ENCODE results near the gene FYN.

The FYN gene

DNA sequence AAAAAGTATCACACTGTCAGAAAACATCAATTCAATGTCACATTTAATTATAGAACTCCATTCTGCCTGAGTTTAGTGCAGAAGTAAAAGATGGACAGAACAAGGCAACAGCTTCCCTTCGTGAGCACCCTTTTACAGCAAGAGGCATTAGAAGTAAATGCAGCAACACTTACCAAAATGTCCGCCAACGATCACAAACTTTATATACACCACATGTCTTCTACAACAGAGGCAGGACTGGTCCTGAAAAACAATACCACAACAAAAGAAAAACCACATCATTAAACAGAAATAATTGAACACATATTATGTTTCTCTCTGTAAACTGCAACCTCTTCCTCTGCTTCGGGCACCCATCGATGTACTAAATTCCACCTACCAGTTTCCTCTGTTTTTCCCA is 92.9 kb downstream of the FYN start:
- POLR2A ChIA-PET: no interaction called here
- H3K27ac ChIP-seq (ENCODE audit: insufficient read depth in 1 of 2, low read depth in 1 of 2, low read length in 2 of 2, poor library complexity in 1 of 2, severe bottlenecking in 2 of 2): no peak overlapping the region
- H3K27me3 ChIP-seq (replicated peaks in 2 of 5; ENCODE audit: control insufficient read depth in 4 of 5, insufficient read depth in 5 of 5, low read length in 4 of 5): no peaks in the 10 kb centered on the region
- H3K36me3 ChIP-seq (ENCODE audit: control insufficient read depth in 4 of 4, insufficient read depth in 4 of 4, low read length in 3 of 4): peaks cover 0 to 6% (median under 1%) of the 10 kb centered on the region in 4 experiments
- peaks cover 0 to 6% (median under 1%) of the 10 kb centered on the region in 4 experiments for H3K4me1 ChIP-seq (ENCODE audit: control extremely low read depth in 1 of 4, control insufficient read depth in 4 of 4, insufficient read depth in 4 of 4, low read length in 3 of 4)
- DNase-seq: no peak
- H3K4me3 ChIP-seq (ENCODE audit: control insufficient read depth in 1 of 7, extremely low read depth in 1 of 7, insufficient read depth in 4 of 7, low read depth in 2 of 7, low read length in 6 of 7): no peak overlapping the region
- 100% methylated on average over 3 of the region's 5 CpGs for WGBS (ENCODE audit: insufficient coverage)
- CTCF ChIA-PET: interaction anchor here (1.6 to 1.8 kb wide), 2 partner anchors 9 to 10 kb away, joined by 4 to 7 read pairs; no protein-coding TSS in a partner anchor
- no peaks in the 10 kb centered on the region for H3K9me3 ChIP-seq (ENCODE audit: control extremely low read depth in 1 of 5, control insufficient read depth in 4 of 5, insufficient read depth in 2 of 5, low read depth in 1 of 5, low read length in 4 of 5)

DNA sequence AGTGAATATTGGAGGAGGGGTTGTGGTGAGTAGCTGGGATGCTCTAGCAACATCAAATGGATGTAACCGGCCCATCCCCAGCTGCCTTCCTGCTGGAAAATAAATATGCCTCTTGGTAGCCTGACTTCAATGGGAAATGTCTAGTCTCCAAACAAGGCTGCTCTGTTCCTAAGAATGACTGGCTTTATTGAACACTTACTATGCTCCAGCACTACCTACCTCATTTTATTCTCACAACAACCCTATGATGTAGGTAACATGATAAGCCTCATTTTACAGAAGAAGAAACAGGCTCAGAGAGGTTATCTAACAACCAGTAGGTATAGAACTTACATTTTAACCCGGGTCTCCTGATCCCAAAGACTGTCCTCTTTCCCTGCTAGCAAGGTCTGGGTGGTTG is 93.6 kb downstream of the FYN start:
- Histone ChIP-seq H3K27me3 (replicated peaks in 2 of 5; ENCODE audit: control insufficient read depth in 4 of 5, insufficient read depth in 5 of 5, low read length in 4 of 5) (no peaks in the 10 kb centered on the region), H3K4me1 (ENCODE audit: control extremely low read depth in 1 of 4, control insufficient read depth in 4 of 4, insufficient read depth in 4 of 4, low read length in 3 of 4) (peaks cover 0 to 4% (median under 1%) of the 10 kb centered on the region in 4 experiments), H3K4me3 (ENCODE audit: control insufficient read depth in 1 of 7, extremely low read depth in 1 of 7, insufficient read depth in 4 of 7, low read depth in 2 of 7, low read length in 6 of 7) (no peak overlapping the region), H3K36me3 (ENCODE audit: control insufficient read depth in 4 of 4, insufficient read depth in 4 of 4, low read length in 3 of 4) (peaks cover 0 to 6% (median under 1%) of the 10 kb centered on the region in 4 experiments), H3K9me3 (ENCODE audit: control extremely low read depth in 1 of 5, control insufficient read depth in 4 of 5, insufficient read depth in 2 of 5, low read depth in 1 of 5, low read length in 4 of 5) (no peaks in the 10 kb centered on the region), H3K27ac (ENCODE audit: insufficient read depth in 1 of 2, low read depth in 1 of 2, low read length in 2 of 2, poor library complexity in 1 of 2, severe bottlenecking in 2 of 2) (no peak overlapping the region)
- CTCF ChIA-PET: interaction anchor here (0.6 to 2.9 kb wide), 4 partner anchors 9 to 220 kb away, joined by 3 to 8 read pairs (median 6); no protein-coding TSS in a partner anchor
- POLR2A ChIA-PET: no interaction called here
- no peak for DNase-seq
- WGBS (ENCODE audit: insufficient coverage): 100% methylated on average over 2 of the region's 2 CpGs

DNA sequence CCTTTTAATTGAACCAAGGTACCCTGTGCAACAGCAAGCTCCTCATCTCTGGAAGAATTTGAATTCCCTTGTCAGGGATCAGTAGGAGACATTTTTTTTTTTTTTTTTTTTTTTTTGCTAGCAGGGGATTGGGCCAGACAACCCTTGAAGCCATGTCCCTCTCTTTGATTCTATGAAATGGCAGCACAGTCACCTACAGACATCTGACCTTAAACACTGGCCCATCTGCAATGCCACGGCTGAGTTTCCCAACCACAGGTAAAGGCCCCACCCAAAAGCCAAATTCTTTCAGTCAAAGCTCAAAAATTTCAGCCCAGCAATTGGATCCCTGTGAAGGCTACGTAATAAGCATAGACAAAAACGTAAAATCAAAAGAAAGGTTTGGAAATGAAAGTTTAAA is 94.2 kb downstream of the FYN start:
- 100% methylated on average over 1 of the region's 3 CpGs for WGBS (ENCODE audit: insufficient coverage)
- CTCF ChIA-PET: interaction anchor here (0.6 to 2.9 kb wide), 5 partner anchors 9 to 221 kb away, joined by 3 to 8 read pairs (median 4); no protein-coding TSS in a partner anchor
- no peaks in the 10 kb centered on the region for H3K4me1 ChIP-seq (ENCODE audit: control extremely low read depth in 1 of 4, control insufficient read depth in 4 of 4, insufficient read depth in 4 of 4, low read length in 3 of 4)
- DNase-seq: no peak
- no peaks in the 10 kb centered on the region for H3K9me3 ChIP-seq (ENCODE audit: control extremely low read depth in 1 of 5, control insufficient read depth in 4 of 5, insufficient read depth in 2 of 5, low read depth in 1 of 5, low read length in 4 of 5)
- no peak overlapping the region for H3K4me3 ChIP-seq (ENCODE audit: control insufficient read depth in 1 of 7, extremely low read depth in 1 of 7, insufficient read depth in 4 of 7, low read depth in 2 of 7, low read length in 6 of 7)
- peaks cover 0 to 6% (median under 1%) of the 10 kb centered on the region in 4 experiments for H3K36me3 ChIP-seq (ENCODE audit: control insufficient read depth in 4 of 4, insufficient read depth in 4 of 4, low read length in 3 of 4)
- H3K27ac ChIP-seq (ENCODE audit: insufficient read depth in 1 of 2, low read depth in 1 of 2, low read length in 2 of 2, poor library complexity in 1 of 2, severe bottlenecking in 2 of 2): no peak overlapping the region
- H3K27me3 ChIP-seq (replicated peaks in 2 of 5; ENCODE audit: control insufficient read depth in 4 of 5, insufficient read depth in 5 of 5, low read length in 4 of 5): no peaks in the 10 kb centered on the region
- POLR2A ChIA-PET: no interaction called here

DNA sequence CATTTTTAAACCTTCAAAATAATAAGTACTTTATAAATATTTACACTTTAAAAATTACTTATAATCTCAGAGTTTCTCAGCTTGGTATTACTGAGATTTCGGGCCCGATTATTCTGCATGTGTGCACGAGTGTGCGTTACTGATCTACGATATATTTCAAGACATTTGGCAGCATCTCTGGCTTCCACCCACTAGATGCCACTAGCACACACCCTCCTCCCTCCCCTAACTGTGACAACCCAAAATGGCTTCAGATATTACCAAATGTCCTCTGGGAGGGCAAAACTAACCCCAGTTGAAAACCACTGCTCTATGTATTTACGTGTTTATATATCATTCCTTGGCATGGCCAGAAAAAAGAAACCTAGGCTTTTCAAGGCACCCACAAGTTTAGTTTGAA is 95.9 kb downstream of the FYN start:
- DNase-seq: peak in 1 of 3 donors; percentile 12
- Histone ChIP-seq H3K4me1 (ENCODE audit: control extremely low read depth in 1 of 4, control insufficient read depth in 4 of 4, insufficient read depth in 4 of 4, low read length in 3 of 4) (no peaks in the 10 kb centered on the region), H3K27me3 (replicated peaks in 2 of 5; ENCODE audit: control insufficient read depth in 4 of 5, insufficient read depth in 5 of 5, low read length in 4 of 5) (no peaks in the 10 kb centered on the region), H3K9me3 (ENCODE audit: control extremely low read depth in 1 of 5, control insufficient read depth in 4 of 5, insufficient read depth in 2 of 5, low read depth in 1 of 5, low read length in 4 of 5) (no peaks in the 10 kb centered on the region), H3K27ac (ENCODE audit: insufficient read depth in 1 of 2, low read depth in 1 of 2, low read length in 2 of 2, poor library complexity in 1 of 2, severe bottlenecking in 2 of 2) (no peak overlapping the region), H3K36me3 (ENCODE audit: control insufficient read depth in 4 of 4, insufficient read depth in 4 of 4, low read length in 3 of 4) (peaks cover 0 to 6% (median 0%) of the 10 kb centered on the region in 4 experiments), H3K4me3 (ENCODE audit: control insufficient read depth in 1 of 7, extremely low read depth in 1 of 7, insufficient read depth in 4 of 7, low read depth in 2 of 7, low read length in 6 of 7) (no peak overlapping the region)
- WGBS (ENCODE audit: insufficient coverage): 96% methylated on average over 6 of the region's 6 CpGs
- POLR2A ChIA-PET: no interaction called here
- CTCF ChIA-PET: interaction anchor here (1.0 to 2.9 kb wide), 3 partner anchors 9 to 67 kb away, joined by 3 to 8 read pairs (median 5); no protein-coding TSS in a partner anchor

DNA sequence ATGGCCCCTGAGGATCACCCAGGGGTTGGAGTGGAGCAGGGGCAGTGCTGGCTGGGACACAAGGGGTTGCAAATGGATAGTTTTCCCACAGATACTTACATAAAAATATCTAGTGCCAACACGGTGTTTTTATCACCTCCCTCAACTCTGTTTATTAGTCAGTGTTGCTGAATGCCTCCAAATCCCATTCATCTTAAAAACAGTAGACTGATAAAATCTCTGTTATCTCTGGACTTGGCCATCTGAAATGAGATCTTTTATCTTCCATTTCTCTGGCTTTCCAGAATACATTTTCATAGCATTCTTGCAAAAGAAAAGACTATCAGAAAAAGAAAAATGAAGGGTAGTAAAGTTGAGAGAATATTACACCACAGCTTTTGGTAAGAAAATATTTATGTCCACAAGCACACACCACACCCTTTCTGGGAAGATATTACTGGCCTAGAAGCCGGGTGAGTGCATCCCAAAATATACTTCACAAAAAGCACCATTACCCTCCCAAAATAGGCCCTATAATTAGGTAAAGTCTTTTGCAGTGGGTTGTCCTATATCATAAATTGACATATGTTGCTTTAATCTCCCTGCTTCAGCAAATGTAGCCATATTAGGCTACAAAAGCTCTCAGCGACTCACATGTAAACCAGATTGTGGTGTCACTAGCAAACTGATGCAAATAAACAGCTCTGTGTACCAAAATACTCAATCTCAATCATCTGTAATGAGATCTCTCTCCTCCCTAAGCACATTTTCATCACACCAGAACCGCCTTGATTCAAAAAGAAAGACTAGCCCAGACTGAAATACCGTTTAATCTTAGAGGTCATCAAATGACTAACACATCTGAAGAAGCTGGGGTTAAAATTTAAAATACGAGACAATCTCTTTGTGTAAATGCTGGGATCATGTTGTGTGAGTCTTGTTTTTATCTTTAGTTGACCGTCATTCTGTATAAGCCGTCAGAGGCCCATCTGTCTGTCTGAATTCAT is 96.7 kb downstream of the FYN start:
- DNase-seq: no peak
- ChIA-PET CTCF (interaction anchor here (0.5 to 2.9 kb wide), 4 partner anchors 9 to 67 kb away, joined by 3 to 8 read pairs (median 4); no protein-coding TSS in a partner anchor), POLR2A (no interaction called here)
- no peaks in the 10 kb centered on the region for H3K27me3 ChIP-seq (replicated peaks in 2 of 5; ENCODE audit: control insufficient read depth in 4 of 5, insufficient read depth in 5 of 5, low read length in 4 of 5)
- H3K36me3 ChIP-seq (ENCODE audit: control insufficient read depth in 4 of 4, insufficient read depth in 4 of 4, low read length in 3 of 4): peaks cover 0 to 6% (median 1%) of the 10 kb centered on the region in 4 experiments
- no peak overlapping the region for H3K4me3 ChIP-seq (ENCODE audit: control insufficient read depth in 1 of 7, extremely low read depth in 1 of 7, insufficient read depth in 4 of 7, low read depth in 2 of 7, low read length in 6 of 7)
- H3K9me3 ChIP-seq (ENCODE audit: control extremely low read depth in 1 of 5, control insufficient read depth in 4 of 5, insufficient read depth in 2 of 5, low read depth in 1 of 5, low read length in 4 of 5): no peaks in the 10 kb centered on the region
- H3K4me1 ChIP-seq (ENCODE audit: control extremely low read depth in 1 of 4, control insufficient read depth in 4 of 4, insufficient read depth in 4 of 4, low read length in 3 of 4): no peaks in the 10 kb centered on the region
- WGBS (ENCODE audit: insufficient coverage): 100% methylated on average over 4 of the region's 8 CpGs
- no peak overlapping the region for H3K27ac ChIP-seq (ENCODE audit: insufficient read depth in 1 of 2, low read depth in 1 of 2, low read length in 2 of 2, poor library complexity in 1 of 2, severe bottlenecking in 2 of 2)

DNA sequence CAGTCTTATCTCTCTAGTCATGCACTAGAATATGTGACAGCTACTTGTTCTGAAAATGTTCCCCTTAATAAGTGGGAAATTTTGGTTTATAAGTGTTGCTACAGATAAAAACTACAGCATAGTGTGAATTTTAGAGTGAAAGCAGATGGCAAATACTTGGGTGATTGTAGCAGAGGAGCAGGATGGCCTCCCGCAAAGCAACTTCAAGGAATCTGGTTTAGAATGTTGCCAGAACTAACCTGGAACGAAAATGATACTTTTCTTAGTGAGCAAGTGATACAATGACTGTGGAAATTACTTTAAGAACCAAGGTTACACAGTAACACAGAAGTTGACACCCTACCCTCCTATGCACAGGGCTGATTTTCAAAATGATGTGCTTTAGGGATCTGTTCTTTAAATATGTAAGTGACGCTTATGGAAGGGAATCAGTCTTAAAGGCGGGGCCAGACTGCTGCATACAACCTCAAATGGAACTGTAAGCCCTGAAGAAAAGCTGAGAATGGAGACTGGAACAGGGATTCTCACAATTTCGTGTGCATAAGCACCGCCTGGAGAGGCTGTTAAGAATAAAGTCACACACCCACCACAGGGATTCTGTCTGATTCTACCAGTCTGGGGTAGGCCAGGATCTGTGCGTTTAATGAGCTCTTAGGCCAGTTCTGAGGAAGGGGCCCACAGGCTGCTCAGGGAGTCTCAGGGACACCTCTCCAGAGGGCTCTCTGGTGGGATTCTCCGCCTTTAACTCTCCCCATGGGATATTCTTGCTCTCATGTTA is 97.9 kb downstream of the FYN start:
- H3K4me3 ChIP-seq (ENCODE audit: control insufficient read depth in 1 of 7, extremely low read depth in 1 of 7, insufficient read depth in 4 of 7, low read depth in 2 of 7, low read length in 6 of 7): no peak overlapping the region
- H3K9me3 ChIP-seq (ENCODE audit: control extremely low read depth in 1 of 5, control insufficient read depth in 4 of 5, insufficient read depth in 2 of 5, low read depth in 1 of 5, low read length in 4 of 5): no peaks in the 10 kb centered on the region
- H3K27me3 ChIP-seq (replicated peaks in 2 of 5; ENCODE audit: control insufficient read depth in 4 of 5, insufficient read depth in 5 of 5, low read length in 4 of 5): no peaks in the 10 kb centered on the region
- no peak overlapping the region for H3K27ac ChIP-seq (ENCODE audit: insufficient read depth in 1 of 2, low read depth in 1 of 2, low read length in 2 of 2, poor library complexity in 1 of 2, severe bottlenecking in 2 of 2)
- POLR2A ChIA-PET: no interaction called here
- 98% methylated on average over 6 of the region's 8 CpGs for WGBS (ENCODE audit: insufficient coverage)
- no peak for DNase-seq
- no peaks in the 10 kb centered on the region for H3K4me1 ChIP-seq (ENCODE audit: control extremely low read depth in 1 of 4, control insufficient read depth in 4 of 4, insufficient read depth in 4 of 4, low read length in 3 of 4)
- H3K36me3 ChIP-seq (ENCODE audit: control insufficient read depth in 4 of 4, insufficient read depth in 4 of 4, low read length in 3 of 4): peaks cover 0 to 6% (median 1%) of the 10 kb centered on the region in 4 experiments
- CTCF ChIA-PET: interaction anchor here (0.5 to 1.7 kb wide), 3 partner anchors 9 to 16 kb away, joined by 3 to 4 read pairs (median 3); no protein-coding TSS in a partner anchor

All from common myeloid progenitor, CD34-positive (primary cell).